RKO (cell line): ENCODE data around the gene PITPNM3.
A peak's percentile ranks its signal among the peaks of the same experiment; 100 is the strongest.
"Not testable (repeated sequence)": the region's sequence is repeated elsewhere in the genome, so short reads cannot be mapped to it uniquely, and the experiment has no call there.

ENCODE experiments used
- DNase-seq: peaks from one replicate; pipeline ENCODE4 v3.0.0-alpha.2; 2016; ENCODE audit warnings: low spot score

PITPNM3 gene

GRCh38 chr17:6501359-6501758, 55.0 kb downstream of the PITPNM3 start:
- no peak for DNase-seq

- no peak for DNase-seq
Observed at GRCh38 chr17:6498901-6499540, 57.3 kb downstream of the PITPNM3 start.

GRCh38 chr17:6498356-6498755, 58.0 kb downstream of the PITPNM3 start:
- DNase-seq: no peak

DNA sequence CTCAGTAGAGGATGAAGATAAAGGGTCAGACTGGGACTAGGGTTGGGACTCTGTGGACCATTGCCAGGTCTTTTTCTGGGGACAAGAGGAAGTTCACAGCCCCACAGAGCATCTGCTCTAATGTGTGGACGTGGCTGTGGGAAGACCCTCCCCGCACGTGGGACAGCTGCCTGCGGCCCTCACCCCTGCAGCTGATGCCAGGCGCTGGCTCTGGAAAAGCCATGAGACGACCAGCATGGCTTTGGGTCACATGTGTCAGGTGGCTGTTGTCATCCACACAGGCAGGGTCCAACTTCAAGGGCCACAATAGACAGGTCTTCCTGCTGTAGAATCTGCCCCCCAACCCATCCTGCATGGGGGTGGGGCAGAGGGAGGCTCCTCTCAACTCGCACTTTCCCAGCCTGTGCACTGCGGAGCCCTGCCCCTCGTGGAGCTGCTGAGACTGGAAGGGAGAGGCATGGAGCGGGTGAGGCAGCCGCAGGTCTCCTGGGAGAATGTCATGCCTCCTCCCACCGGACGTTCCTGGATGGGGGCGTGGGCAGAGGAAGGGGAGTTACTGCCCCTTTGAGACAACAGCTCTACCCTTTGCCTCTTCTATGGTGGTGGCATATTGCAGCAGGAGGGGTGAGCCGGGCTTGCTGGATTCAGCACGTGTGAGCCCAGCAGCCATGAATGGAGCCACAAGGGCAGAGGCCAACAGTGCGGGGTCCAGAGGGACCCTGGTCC, 58.7 kb downstream of the PITPNM3 start:
- no peak for DNase-seq

GRCh38 chr17:6496640-6497441, 59.5 kb downstream of the PITPNM3 start:
- no peak for DNase-seq

DNA sequence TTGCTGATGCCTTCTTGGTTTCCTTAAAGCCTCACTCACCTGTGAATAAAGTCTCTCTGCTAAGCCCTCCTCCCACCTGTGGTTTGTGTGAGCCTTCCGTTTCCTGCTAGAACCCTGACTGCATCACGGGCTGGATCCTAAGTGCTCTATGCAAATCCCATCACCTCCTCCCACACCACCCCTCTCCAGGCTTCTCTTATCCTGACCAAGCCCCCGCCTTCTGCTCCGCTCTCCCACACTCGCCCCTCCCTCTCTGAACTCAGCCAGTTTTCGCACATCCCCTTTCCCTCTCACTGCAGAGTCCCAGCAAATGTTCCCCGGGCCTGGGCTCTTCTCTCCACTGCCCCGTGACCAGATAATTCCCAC, 60.3 kb downstream of the PITPNM3 start:
- no peak for DNase-seq

GRCh38 chr17:6495450-6496115, 60.8 kb downstream of the PITPNM3 start:
- DNase-seq: no peak

GRCh38 chr17:6494239-6494941, 62.0 kb downstream of the PITPNM3 start:
- no peak for DNase-seq

DNA sequence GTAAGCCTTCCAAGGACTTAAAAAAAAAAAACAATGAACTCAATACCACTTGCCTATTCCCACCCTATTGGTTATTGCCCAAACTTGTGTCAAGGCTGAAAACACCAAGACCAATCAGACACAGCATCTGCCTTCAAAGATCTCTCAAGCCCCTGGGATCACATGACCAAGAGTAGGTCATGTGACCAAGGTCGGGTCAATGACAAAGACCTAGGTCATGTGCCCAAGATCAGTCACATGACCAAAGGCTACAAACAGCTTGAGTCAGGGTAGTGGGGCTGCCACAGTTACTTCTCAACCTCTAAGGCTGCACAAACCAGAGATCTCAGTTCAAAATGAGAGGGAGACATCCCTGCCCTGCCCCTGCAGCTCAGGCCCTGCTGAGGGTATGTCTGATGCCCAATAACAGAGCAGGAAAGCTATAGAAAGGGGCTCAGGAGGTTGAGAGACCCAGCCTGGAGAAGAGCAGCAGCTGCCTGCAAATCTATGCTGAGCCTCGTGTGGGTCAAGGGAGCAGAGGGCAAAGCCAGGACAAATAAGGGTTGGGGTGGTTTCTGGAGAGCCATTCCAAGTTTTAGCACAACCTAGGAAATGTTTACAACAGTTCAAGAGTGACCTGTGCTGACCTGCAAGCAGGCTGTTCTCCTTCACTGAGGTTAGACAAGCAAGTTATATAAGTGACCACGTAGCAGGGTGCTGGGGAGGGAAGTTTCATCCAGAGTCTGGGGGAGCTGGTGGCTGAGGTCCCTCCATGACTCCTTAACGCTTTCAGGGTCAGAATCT, 63.3 kb downstream of the PITPNM3 start:
- peak; percentile 34 for DNase-seq

GRCh38 chr17:6491071-6491700, 65.2 kb downstream of the PITPNM3 start:
- DNase-seq: no peak

- DNase-seq: no peak
Observed at GRCh38 chr17:6489016-6489550, 67.3 kb downstream of the PITPNM3 start.

DNA sequence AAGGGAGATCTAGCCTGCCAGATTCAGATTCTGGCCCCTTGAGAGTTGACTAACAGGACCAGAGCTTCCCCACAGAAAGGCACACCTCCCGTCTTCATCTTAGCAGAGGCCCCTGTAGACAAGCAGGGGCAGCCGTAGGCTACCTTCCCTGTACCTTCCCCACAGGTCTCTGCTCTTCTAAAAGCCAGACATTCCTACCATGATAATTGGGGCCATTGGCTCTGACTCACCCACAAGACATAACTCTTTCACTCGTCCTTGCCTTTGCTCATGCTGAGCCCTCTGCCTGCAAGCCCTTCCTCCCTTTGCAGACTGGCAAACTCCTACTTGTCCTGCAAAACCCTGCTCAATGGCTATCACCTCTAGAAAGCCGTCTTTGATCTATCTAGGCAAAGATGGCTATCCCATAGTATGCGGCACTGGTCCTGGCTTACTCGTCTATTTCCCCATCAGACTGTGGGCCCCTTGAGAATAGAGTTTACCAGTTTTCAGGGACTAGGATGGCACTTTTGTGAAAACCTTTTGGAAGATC, 68.3 kb downstream of the PITPNM3 start:
- DNase-seq: no peak

DNA sequence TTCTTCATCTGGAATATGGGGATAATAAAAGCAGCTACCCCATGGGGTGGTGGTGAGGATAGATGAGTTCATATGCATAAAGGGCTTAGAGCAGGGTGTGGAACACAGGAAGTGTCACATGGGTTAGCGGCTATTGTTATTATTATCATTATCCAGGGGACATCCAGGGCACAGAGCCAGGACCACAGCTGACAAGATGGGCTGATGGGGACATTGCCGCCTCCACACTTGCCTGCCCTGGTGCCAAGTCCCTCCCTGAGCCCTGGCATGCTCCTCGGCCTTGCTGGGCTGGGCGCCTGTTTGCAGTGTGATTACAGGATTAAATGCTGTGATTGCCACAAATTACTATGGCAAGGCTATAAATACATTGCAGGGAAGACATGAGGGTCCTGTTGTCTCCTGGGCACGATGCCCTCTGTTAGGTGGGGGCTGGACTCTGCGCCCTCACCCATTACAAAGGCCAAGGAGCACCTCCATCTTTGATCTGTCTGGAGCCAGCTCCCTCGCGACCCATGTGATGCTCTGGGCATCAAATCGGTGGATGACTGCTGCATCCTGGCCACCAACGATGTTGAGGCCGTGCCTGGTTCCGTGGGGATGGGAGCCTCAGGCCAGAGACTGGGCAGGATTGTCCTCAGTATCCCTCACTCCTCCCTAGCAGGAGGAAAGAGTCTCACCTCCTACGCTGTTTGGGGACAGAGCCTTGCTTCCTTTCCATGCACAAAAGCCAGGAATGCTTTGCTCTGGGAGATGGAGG, 68.9 kb downstream of the PITPNM3 start:
- no peak for DNase-seq

GRCh38 chr17:6485646-6486412, 70.5 kb downstream of the PITPNM3 start:
- DNase-seq: no peak

DNA sequence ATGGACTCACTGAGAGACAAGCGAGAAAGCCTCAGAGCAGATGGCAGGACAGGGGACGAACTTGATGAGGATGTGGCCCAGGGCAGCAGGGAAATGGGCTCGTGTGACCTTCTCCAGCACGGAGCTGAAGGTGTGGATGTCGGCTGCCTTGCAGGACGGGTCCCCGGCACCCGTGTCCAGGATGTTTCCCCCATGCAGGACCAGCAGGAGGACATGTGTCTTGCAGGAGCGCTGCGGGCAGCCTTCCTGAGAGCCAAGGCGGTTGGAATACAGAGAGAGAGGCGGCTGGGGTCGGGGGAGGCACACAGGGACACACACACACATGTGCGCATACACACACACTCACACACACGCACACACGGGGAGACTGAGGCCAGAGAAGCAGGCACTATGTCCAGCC, 72.8 kb downstream of the PITPNM3 start:
- DNase-seq: no peak

DNA sequence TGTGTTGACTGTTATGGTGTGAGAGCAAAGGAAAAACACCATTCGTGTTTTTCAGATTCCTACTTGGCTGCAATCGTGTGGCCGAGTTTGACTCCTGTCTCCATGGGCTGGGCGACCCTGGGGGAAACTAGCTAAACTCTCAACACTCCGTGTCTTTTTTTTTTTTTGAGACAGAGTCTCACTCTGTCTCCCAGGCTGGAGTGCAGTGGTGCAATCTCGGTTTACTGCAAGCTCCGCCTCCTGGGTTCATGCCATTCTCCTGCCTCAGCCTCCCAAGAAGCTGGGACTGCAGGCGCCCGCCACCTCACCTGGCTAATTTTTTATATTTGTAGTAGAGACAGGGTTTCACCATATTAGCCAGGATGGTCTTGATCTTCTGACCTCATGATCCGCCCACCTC, 73.6 kb downstream of the PITPNM3 start:
- not testable (repeated sequence) for DNase-seq

DNA sequence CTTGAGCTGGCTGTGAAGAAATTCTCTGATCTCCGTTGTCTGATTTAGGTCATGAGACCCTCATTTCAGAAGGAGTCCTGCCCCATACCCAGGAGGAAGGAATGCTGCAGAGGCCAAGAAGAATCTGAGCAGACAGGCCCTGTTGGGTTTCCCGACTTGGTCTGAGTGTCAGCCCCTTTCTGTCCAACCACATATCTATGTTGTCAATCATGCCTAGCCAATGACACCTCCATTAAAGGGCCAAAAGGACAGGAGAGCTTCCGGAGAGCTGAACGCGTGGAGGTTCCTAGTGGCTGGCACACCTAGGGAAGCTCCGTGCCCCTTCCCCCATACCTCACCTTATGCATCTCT, 74.3 kb downstream of the PITPNM3 start:
- no peak for DNase-seq

GRCh38 chr17:6480303-6480675, 76.1 kb downstream of the PITPNM3 start:
- no peak for DNase-seq
